Nephron (organoid): Measurements from ENCODE around the gene SGMS2.

Experiments used
- H3K27ac Mint-ChIP-seq, 3 experiments: 2 replicates each; pipeline ENCODE4 v1.8.0; 2020; ENCODE audit warnings: mixed read lengths in 3 of 3, mild to moderate bottlenecking in 2 of 3, moderate library complexity in 1 of 3
- H3K27me3 Mint-ChIP-seq: 2 replicates; pipeline ENCODE4 v1.8.0; 2021; ENCODE audit warnings: low read depth, mild to moderate bottlenecking, moderate library complexity, mixed read lengths
- H3K36me3 Mint-ChIP-seq: 2 replicates; pipeline ENCODE4 v1.8.0; 2020; ENCODE audit warnings: low read depth, mixed read lengths
- H3K4me1 Mint-ChIP-seq: 2 replicates; pipeline ENCODE4 v1.8.0; 2020; ENCODE audit warnings: mixed read lengths
- H3K4me3 Mint-ChIP-seq, 3 experiments: 2 replicates each; pipeline ENCODE4 v1.8.0; 2020; ENCODE audit warnings: mild to moderate bottlenecking in 3 of 3, mixed read lengths in 3 of 3, moderate library complexity in 2 of 3
- H3K9me3 Mint-ChIP-seq: 2 replicates; pipeline ENCODE4 v1.8.0; 2020; ENCODE audit warnings: mixed read lengths
- CTCF ChIP-seq, 3 experiments: fragments of 200-600 bp; sonication (generic); IDR thresholded peaks; one replicate each; pipeline ENCODE4 v1.5.0; 2021; ENCODE audit warnings: antibody characterized with exemption in 3 of 3; ENCODE audit not compliant: unreplicated experiment in 3 of 3

The SGMS2 gene

GRCh38 chr4:107806196-107806595 is 18.5 kb upstream of the SGMS2 start:
- no peak overlapping the region for H3K4me3 Mint-ChIP-seq
- no peak overlapping the region for H3K27ac Mint-ChIP-seq
- no peaks in the 10 kb centered on the region for H3K9me3 Mint-ChIP-seq
- no peak for TF ChIP-seq CTCF (IDR thresholded peaks at IDR 0.05; ENCODE audit: unreplicated experiment in 3 of 3)
- H3K4me1 Mint-ChIP-seq = peaks cover 7% of the 10 kb centered on the region
- no peaks in the 10 kb centered on the region for H3K36me3 Mint-ChIP-seq
- no peaks in the 10 kb centered on the region for H3K27me3 Mint-ChIP-seq

- Mint-ChIP-seq H3K36me3 (no peaks in the 10 kb centered on the region), H3K27ac (no peak overlapping the region), H3K27me3 (no peaks in the 10 kb centered on the region), H3K9me3 (no peaks in the 10 kb centered on the region), H3K4me1 (peaks cover 13% of the 10 kb centered on the region), H3K4me3 (no peak overlapping the region)
- no peak for TF ChIP-seq CTCF (IDR thresholded peaks at IDR 0.05; ENCODE audit: unreplicated experiment in 3 of 3)
Measured at GRCh38 chr4:107808572-107808971, 16.2 kb upstream of the SGMS2 start.

GRCh38 chr4:107809210-107809609 is 15.5 kb upstream of the SGMS2 start:
- H3K36me3 Mint-ChIP-seq = no peaks in the 10 kb centered on the region
- H3K27me3 Mint-ChIP-seq = no peaks in the 10 kb centered on the region
- no peak overlapping the region for H3K27ac Mint-ChIP-seq
- no peaks in the 10 kb centered on the region for H3K9me3 Mint-ChIP-seq
- H3K4me1 Mint-ChIP-seq = peaks cover 13% of the 10 kb centered on the region
- no peak overlapping the region for H3K4me3 Mint-ChIP-seq
- no peak for TF ChIP-seq CTCF (IDR thresholded peaks at IDR 0.05; ENCODE audit: unreplicated experiment in 3 of 3)

GRCh38 chr4:107814758-107815157 is 10.0 kb upstream of the SGMS2 start:
- Mint-ChIP-seq H3K27ac (no peak overlapping the region), H3K4me3 (no peak overlapping the region), H3K36me3 (no peaks in the 10 kb centered on the region), H3K27me3 (no peaks in the 10 kb centered on the region), H3K9me3 (no peaks in the 10 kb centered on the region), H3K4me1 (peaks cover 13% of the 10 kb centered on the region)
- no peak for TF ChIP-seq CTCF (IDR thresholded peaks at IDR 0.05; ENCODE audit: unreplicated experiment in 3 of 3)

GRCh38 chr4:107815158-107815557 is 9.6 kb upstream of the SGMS2 start:
- H3K27me3 Mint-ChIP-seq = no peaks in the 10 kb centered on the region
- H3K9me3 Mint-ChIP-seq = no peaks in the 10 kb centered on the region
- TF ChIP-seq CTCF (IDR thresholded peaks at IDR 0.05; ENCODE audit: unreplicated experiment in 3 of 3) = no peak
- H3K4me3 Mint-ChIP-seq = no peak overlapping the region
- no peaks in the 10 kb centered on the region for H3K36me3 Mint-ChIP-seq
- no peak overlapping the region for H3K27ac Mint-ChIP-seq
- peaks cover 13% of the 10 kb centered on the region for H3K4me1 Mint-ChIP-seq

- no peaks in the 10 kb centered on the region for H3K9me3 Mint-ChIP-seq
- H3K36me3 Mint-ChIP-seq = no peaks in the 10 kb centered on the region
- no peak for TF ChIP-seq CTCF (IDR thresholded peaks at IDR 0.05; ENCODE audit: unreplicated experiment in 3 of 3)
- no peak overlapping the region for H3K27ac Mint-ChIP-seq
- peaks cover 4% of the 10 kb centered on the region for H3K27me3 Mint-ChIP-seq
- no peaks in the 10 kb centered on the region for H3K4me1 Mint-ChIP-seq
- H3K4me3 Mint-ChIP-seq = no peak overlapping the region
Measured at GRCh38 chr4:107818301-107818910, 6.3 kb upstream of the SGMS2 start.
